Ascending aorta (tissue), 2 donors: ENCODE results near the gene ANKFN1. TPM values are rescaled to one million over a fixed set of nuclear protein-coding genes. Genes with fewer than 3 reads are reported as not detected.
"Not testable (repeated sequence)": the region's sequence is repeated elsewhere in the genome, so short reads cannot be mapped to it uniquely, and the experiment has no call there.

Experiments
- DNase-seq, 2 donors: peaks; one replicate each; pipeline ENCODE4 v3.0.0-alpha.2; 2019; ENCODE audit warnings: low spot score in 2 of 2
- H3K27ac ChIP-seq, 2 donors: fragments of 200-600 bp; sonication (generic); one replicate each; pipeline ENCODE4 v1.5.1; 2016 to 2017; ENCODE audit warnings: mild to moderate bottlenecking in 1 of 2
- H3K27me3 ChIP-seq: fragments of 200-600 bp; sonication (generic); one replicate; pipeline ENCODE4 v1.5.1; 2017
- H3K36me3 ChIP-seq, 2 donors: fragments of 200-600 bp; sonication (generic); one replicate each; pipeline ENCODE4 v1.5.1; 2016
- H3K4me1 ChIP-seq, 2 donors: fragments of 200-600 bp; sonication (generic); one replicate each; pipeline ENCODE4 v1.5.1; 2016 to 2017; ENCODE audit warnings: mild to moderate bottlenecking in 1 of 2
- H3K4me3 ChIP-seq, 2 donors: fragments of 200-600 bp; sonication (generic); one replicate each; pipeline ENCODE4 v1.5.1; 2016 to 2017; ENCODE audit warnings: mild to moderate bottlenecking in 1 of 2
- H3K9me3 ChIP-seq, 2 donors: fragments of 200-600 bp; sonication (generic); one replicate each; pipeline ENCODE4 v1.5.1; 2016
- intact Hi-C: fragments of 100-400 bp; cut with DNase I; formaldehyde crosslinking; loops from one replicate; pipeline ENCODE4 v1.15.1; 2023
- total RNA-seq: library from RNA; depleted of rRNA; stranded (reverse); fragments of >200 nt; gene quantifications from one replicate; pipeline ENCODE4 v1.1.0, GENCODE V29; 2016
- TF ChIP-seq, protein P1 (sequence below), 3 experiments: fragments of 200-600 bp in 2 of 3; fragments of 450-650 bp in 1 of 3; sonication (generic) in 2 of 3; IDR thresholded peaks; one replicate each; pipeline ENCODE4 v1.5.1; 2016 to 2019; ENCODE audit warnings: antibody characterized with exemption in 3 of 3, mild to moderate bottlenecking in 1 of 3, moderate library complexity in 1 of 3

ANKFN1 gene
- total RNA-seq, 1 donor from 2014 or later, result not detected

DNA sequence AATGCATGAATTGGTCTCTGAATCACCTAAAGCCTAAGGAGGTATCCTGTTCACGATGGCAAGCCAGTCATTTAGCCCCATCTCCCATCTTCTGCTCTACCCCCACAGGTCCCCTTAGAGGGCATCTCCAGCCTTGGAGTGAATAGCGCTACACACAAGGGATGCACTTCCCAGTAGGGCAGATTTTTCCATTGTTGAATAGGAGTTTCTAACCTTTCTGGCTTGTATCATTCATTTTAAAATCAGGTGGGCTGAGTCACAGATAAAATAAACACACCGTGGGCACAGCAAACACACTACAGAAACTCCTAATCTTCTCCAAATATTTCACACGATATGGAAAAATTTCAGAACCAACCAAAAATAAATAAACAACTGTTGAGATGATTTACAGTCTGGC is 239.0 kb downstream of the ANKFN1 start:
- H3K4me3 ChIP-seq, result no peak overlapping the region
- no peak overlapping the region for H3K27ac ChIP-seq
- no peaks in the 10 kb centered on the region for H3K36me3 ChIP-seq
- no peak for DNase-seq
- peaks cover 0 to 3% of the 10 kb centered on the region in 2 donors for H3K9me3 ChIP-seq
- no peaks in the 10 kb centered on the region for H3K27me3 ChIP-seq
- TF ChIP-seq, protein P1, sequence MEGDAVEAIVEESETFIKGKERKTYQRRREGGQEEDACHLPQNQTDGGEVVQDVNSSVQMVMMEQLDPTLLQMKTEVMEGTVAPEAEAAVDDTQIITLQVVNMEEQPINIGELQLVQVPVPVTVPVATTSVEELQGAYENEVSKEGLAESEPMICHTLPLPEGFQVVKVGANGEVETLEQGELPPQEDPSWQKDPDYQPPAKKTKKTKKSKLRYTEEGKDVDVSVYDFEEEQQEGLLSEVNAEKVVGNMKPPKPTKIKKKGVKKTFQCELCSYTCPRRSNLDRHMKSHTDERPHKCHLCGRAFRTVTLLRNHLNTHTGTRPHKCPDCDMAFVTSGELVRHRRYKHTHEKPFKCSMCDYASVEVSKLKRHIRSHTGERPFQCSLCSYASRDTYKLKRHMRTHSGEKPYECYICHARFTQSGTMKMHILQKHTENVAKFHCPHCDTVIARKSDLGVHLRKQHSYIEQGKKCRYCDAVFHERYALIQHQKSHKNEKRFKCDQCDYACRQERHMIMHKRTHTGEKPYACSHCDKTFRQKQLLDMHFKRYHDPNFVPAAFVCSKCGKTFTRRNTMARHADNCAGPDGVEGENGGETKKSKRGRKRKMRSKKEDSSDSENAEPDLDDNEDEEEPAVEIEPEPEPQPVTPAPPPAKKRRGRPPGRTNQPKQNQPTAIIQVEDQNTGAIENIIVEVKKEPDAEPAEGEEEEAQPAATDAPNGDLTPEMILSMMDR (IDR thresholded peaks at IDR 0.05), result no peak
- H3K4me1 ChIP-seq, result no peaks in the 10 kb centered on the region
- intact Hi-C loops, result no loop called here

DNA sequence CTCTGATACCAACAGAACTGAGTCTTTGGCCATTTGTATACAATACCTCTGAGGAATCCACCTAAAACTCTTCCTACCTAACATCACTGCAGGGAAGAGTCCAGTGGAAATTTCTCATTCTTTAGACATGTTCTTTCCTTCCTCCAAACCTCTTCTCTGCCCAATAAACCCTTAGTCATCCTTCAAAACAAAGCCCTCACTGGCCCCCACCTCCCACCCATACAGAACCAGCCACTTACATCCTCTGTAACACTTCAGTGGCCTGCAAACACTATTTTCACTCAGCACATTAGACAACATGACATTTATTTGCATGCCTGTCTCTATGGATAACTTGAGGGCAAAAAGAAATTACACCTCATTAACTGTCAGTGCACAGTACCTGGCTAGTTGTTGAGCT is 239.9 kb downstream of the ANKFN1 start:
- no peak for DNase-seq
- peaks cover 0 to 3% of the 10 kb centered on the region in 2 donors for H3K9me3 ChIP-seq
- no peaks in the 10 kb centered on the region for H3K4me1 ChIP-seq
- H3K27ac ChIP-seq, result no peak overlapping the region
- H3K27me3 ChIP-seq, result no peaks in the 10 kb centered on the region
- intact Hi-C loops, result no loop called here
- TF ChIP-seq, protein P1 (IDR thresholded peaks at IDR 0.05), result no peak
- no peak overlapping the region for H3K4me3 ChIP-seq
- no peaks in the 10 kb centered on the region for H3K36me3 ChIP-seq

DNA sequence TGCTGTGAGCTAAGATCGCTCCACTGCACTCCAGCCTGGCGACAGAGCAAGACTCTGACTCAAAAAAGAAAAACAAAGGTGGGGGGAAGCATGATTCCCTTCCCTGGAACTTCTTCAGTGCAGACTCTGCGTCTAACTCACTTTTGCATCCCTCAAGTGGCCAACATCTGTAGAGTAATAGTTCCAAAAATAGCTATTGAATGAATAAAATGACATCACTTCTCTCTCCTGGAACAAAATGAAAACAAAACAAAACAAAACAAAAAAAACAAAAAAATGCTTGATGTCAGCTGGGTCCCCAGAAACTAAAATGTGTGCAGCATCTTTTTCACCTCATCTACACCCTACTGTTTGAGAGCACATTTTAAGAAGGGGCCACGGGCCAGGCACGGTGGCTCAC is 242.5 kb downstream of the ANKFN1 start:
- TF ChIP-seq, protein P1 (IDR thresholded peaks at IDR 0.05), result no peak
- intact Hi-C loops, result no loop called here

DNA sequence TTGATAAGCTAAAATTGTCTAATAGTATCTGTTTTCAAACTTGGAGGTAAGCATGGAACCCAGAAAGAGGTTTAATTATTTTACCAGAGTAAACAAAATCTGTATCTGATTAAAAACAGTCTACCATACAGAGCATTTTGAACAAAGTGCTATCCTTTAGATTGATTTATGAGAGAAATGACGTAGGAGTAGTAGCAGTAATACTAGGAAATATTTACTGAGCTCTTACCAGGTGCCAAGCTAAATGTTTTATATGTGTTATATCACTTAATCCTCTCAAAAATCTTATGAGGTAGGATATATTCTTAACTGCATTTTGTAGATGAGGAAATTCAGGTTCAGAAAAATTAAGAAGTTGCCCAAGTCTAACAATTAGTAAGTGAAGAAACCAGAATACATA is 253.8 kb downstream of the ANKFN1 start:
- H3K9me3 ChIP-seq, result peaks cover 0 to 5% of the 10 kb centered on the region in 2 donors
- H3K4me1 ChIP-seq, result no peaks in the 10 kb centered on the region
- no peak overlapping the region for H3K27ac ChIP-seq
- TF ChIP-seq, protein P1 (IDR thresholded peaks at IDR 0.05), result no peak
- no peaks in the 10 kb centered on the region for H3K27me3 ChIP-seq
- H3K4me3 ChIP-seq, result no peak overlapping the region
- no peaks in the 10 kb centered on the region for H3K36me3 ChIP-seq
- intact Hi-C loops, result no loop called here
- no peak for DNase-seq

More for the DNA sequence above, 242.5 kb downstream of the ANKFN1 start:
- H3K27me3 ChIP-seq, result no peaks in the 10 kb centered on the region
- H3K4me3 ChIP-seq, result no peak overlapping the region
- H3K9me3 ChIP-seq, result no peaks in the 10 kb centered on the region
- H3K27ac ChIP-seq, result no peak overlapping the region
- no peaks in the 10 kb centered on the region for H3K4me1 ChIP-seq
- no peaks in the 10 kb centered on the region for H3K36me3 ChIP-seq
- no peak for DNase-seq

DNA sequence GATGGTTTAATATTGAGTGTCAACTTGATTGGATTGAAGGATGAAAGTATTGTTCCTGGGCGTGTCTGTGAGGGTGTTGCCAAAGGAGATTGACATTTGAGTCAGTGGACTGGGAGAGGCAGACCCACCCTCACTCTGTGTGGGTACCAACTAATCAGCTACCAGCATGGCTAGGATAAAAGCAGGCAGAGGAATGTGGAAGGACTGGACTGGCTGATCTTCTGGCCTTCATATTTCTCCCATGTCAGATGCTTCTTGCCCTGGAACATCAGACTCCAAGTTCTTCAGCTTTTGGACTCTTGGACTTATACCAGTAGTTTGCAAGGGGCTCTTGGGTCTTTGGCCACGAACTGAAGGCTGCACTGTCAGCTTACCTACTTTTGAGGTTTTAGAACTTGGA is 259.1 kb downstream of the ANKFN1 start:
- H3K4me1 ChIP-seq, H3K27ac ChIP-seq, H3K36me3 ChIP-seq, H3K4me3 ChIP-seq, H3K27me3 ChIP-seq, intact Hi-C loops, DNase-seq: not testable (repeated sequence)
- H3K9me3 ChIP-seq, result peaks cover 0 to 11% of the 10 kb centered on the region in 2 donors

DNA sequence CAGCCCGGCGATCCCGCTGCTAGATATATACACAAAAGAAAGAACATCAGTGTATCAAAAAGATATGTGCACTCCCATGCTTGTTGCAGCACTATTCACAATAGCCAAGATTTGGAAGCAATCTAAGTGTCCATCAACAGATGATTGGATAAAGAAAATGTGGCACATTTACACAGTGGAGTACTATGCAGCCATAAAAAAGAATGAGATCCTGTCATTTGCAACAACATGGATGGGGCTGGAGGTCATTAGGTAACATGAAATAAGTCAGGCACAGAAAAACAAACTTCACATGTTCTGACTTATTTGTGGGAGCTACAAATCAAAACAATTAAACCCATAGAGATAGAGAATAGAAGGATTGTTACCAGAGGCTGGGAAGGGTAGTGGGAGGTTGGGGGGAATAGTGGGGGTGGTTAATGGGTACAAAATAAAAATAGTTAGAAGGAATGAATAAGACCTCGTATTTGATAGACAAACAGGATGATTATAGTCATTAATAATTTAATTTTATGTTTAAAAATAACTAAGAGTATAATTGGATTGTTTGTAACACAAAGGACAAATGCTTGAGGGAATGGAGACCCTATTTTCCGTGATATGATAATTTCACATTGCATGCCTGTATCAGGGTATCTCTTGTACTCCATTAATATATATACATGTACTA is 263.5 kb downstream of the ANKFN1 start:
- DNase-seq, result no peak
- intact Hi-C loops, result no loop called here
- Histone ChIP-seq H3K4me3 (no peak overlapping the region), H3K9me3 (peaks cover 0 to 6% of the 10 kb centered on the region in 2 donors), H3K27ac (no peak overlapping the region), H3K4me1 (no peaks in the 10 kb centered on the region), H3K27me3 (no peaks in the 10 kb centered on the region), H3K36me3 (no peaks in the 10 kb centered on the region)
- TF ChIP-seq, protein P1 (IDR thresholded peaks at IDR 0.05), result no peak
